ENCODE results near the gene RAB44.

DNA sequence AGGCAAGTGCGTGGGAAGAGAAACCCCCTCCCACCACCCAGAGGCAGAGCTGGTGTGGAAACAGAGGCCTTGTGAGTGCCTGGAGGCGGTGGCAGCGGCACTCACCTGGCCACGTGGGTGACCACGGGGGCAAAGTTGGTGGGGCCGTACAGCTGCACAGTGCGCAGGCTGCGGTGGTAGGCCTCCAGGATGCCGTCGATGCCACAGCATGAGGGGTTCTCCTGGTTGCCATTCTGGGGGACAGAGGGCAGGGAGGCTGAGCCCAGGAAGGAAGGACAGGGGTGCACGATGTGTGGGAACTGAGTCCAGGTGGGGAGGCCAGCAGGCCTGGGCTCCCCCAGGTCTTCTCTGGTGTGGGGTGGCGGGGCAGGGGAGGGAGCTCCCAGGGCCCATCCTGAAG lies 47.7 kb downstream of the RAB44 start:
- TF ChIP-seq, protein P1, sequence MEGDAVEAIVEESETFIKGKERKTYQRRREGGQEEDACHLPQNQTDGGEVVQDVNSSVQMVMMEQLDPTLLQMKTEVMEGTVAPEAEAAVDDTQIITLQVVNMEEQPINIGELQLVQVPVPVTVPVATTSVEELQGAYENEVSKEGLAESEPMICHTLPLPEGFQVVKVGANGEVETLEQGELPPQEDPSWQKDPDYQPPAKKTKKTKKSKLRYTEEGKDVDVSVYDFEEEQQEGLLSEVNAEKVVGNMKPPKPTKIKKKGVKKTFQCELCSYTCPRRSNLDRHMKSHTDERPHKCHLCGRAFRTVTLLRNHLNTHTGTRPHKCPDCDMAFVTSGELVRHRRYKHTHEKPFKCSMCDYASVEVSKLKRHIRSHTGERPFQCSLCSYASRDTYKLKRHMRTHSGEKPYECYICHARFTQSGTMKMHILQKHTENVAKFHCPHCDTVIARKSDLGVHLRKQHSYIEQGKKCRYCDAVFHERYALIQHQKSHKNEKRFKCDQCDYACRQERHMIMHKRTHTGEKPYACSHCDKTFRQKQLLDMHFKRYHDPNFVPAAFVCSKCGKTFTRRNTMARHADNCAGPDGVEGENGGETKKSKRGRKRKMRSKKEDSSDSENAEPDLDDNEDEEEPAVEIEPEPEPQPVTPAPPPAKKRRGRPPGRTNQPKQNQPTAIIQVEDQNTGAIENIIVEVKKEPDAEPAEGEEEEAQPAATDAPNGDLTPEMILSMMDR (IDR thresholded peaks at IDR 0.05) = no peak
- TF ChIP-seq POLR2A (IDR thresholded peaks at IDR 0.05) = no peak
